Daoy (cell line): Measurements from ENCODE around the gene KCNH1. TPM values are rescaled to one million over a fixed set of nuclear protein-coding genes. Genes with fewer than 3 reads are reported as not detected.
"Not testable (repeated sequence)": the region's sequence is repeated elsewhere in the genome, so short reads cannot be mapped to it uniquely, and the experiment has no call there.

ENCODE experiments used
- DNase-seq: peaks from one replicate; pipeline ENCODE4 v3.0.0-alpha.2; 2015; ENCODE audit warnings: low read depth
- total RNA-seq: library from RNA; depleted of rRNA; stranded (reverse); fragments of >200 nt; shearing (Covaris generic); gene quantifications from 2 replicates; pipeline ENCODE4 v1.2.3, GENCODE V29; 2014

Gene KCNH1
- total RNA-seq, 1 experiment from 2014 or later = 2.9 TPM

- DNase-seq = no peak
Observed at GRCh38 chr1:211007830-211008229, 126.1 kb downstream of the KCNH1 start.

DNA sequence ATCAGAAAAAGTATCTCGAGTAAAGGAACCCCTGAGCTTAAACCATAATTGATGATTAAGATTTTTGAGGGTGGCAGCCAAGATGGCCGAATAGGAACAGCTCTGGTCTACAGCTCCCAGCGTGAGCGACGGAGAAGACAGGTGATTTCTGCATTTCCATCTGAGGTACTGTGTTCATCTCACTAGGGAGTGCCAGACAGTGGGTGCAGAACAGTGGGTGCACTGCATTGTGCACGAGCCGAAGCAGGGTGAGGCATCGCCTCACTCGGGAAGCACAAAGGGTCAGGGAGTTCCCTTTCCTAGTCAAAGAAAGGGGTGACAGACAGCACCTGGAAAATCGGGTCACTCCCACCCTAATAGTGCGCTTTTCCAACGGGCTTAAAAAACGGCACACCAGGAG, 138.0 kb downstream of the KCNH1 start:
- not testable (repeated sequence) for DNase-seq

GRCh38 chr1:210992837-210993236, 141.1 kb downstream of the KCNH1 start:
- DNase-seq = no peak

- DNase-seq = no peak
Observed at GRCh38 chr1:210989905-210990304, 144.0 kb downstream of the KCNH1 start.

- no peak for DNase-seq
Observed at GRCh38 chr1:210981490-210981889, 152.5 kb downstream of the KCNH1 start.

DNA sequence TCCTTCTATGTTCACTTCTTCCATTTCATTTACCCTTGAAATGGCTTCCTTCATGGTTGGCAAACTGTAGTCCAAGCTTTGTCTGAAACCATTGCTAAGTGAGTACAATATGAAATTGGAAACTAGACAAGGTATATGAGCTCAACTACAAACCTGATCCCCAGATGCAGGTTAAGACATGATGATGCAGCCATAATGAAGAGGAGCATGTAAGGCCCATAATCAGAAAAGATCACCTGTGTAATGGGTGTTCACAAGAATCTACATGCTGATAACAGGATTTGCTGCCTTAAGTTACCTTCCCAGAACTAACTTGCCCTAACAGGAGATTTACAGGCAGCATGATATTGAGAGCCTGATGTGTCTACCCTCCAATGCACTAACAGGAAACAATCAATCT, 153.9 kb downstream of the KCNH1 start:
- DNase-seq = no peak

- DNase-seq = no peak
Observed at GRCh38 chr1:210978974-210979354, 155.0 kb downstream of the KCNH1 start.

- DNase-seq = no peak
Observed at GRCh38 chr1:210978316-210978973, 155.5 kb downstream of the KCNH1 start.

GRCh38 chr1:210951279-210951678, 182.7 kb downstream of the KCNH1 start:
- DNase-seq = no peak

GRCh38 chr1:210949940-210950546, 183.9 kb downstream of the KCNH1 start:
- peak; percentile 63 for DNase-seq

- DNase-seq = no peak
Observed at GRCh38 chr1:210949489-210949888, 184.5 kb downstream of the KCNH1 start.

DNA sequence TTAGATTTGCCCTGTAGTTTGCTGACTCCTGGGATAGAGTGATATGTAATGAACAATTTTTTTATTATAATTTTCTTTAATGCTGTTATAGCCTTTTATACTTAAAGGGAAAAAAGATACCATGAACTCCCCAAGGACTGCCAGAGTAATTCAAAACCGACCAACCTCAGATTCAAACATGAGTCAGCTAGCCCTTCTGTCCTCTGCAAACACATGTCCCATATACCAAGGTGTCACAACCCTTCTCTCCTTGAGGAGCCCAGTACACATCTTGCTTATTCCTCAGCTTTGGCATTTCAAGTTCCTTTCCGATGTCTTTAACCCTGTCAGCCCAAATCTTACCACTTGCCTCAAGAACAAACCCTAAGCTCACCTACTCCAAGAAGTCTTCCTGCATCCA, 184.9 kb downstream of the KCNH1 start:
- peak; percentile 17 for DNase-seq

GRCh38 chr1:210944252-210944651, 189.7 kb downstream of the KCNH1 start:
- no peak for DNase-seq

GRCh38 chr1:210942513-210942912, 191.4 kb downstream of the KCNH1 start:
- no peak for DNase-seq

DNA sequence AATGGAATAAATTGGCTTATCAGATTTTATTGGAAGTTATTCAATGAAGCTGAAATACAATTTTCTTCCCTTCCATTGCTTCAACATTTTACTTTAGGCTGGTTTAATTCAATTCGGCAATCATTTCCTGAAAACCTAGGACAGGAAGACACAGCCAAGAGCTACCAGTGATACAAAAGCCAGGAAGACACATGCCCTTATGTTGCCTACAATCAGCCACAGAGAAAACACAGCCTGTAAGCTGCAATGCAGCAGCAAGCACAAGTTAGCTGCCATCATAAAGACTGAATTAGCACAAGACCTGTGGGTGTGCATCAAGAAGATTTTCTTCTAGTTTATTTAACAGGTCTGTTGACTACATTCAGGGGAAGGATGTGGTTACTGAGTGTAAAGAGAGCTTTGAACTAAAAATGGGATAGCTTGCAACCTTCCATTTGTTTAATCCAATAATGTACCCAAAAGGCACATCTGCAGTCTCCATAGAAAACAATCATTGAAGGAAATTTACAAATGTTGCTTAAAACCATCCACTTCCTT, 193.8 kb downstream of the KCNH1 start:
- DNase-seq = no peak

DNA sequence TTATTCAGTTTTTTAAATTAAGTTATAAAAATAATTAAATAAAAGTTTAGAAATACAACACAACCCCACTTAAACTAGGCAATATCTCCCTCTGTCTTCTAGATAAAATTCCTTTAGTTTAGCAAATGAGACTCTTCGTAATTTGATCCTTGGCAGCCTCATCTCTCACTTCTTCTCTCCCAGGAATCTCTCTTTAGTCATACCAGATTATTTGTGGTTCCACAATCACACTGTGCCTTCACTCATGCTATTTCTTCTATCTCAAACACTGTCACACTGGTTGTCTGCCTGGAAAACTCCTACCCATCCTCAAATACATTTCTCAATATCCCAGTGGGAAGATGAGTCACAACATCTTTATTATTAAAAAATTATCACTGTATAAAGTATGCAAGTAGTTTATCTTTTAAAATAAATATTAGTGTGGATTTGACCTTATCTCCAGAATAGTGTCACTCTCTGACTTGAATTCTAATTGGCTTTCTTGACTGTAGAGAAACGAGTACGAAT, 195.5 kb downstream of the KCNH1 start:
- peak; percentile 9 for DNase-seq

- peak; percentile 17 for DNase-seq
Observed at GRCh38 chr1:210937846-210938245, 196.1 kb downstream of the KCNH1 start.

DNA sequence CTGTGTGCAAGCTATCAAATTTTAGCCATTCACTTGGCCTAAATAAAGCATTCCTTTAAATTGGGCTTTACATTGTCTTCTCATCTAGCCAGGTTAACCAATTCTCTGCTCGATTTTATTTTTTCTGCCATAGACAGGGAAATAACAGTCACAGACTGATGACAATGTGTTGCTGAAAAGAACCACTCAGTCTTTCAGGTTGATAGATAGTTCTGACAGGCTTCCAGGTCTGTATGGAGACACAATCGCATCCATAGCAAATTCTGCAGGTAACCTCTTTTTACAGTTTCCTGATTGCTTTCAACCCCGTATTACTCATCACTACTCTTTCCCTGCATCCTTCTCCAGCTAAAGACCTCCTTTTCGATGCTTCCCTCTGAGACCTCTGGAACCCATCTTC, 198.0 kb downstream of the KCNH1 start:
- no peak for DNase-seq

- DNase-seq = no peak
Observed at GRCh38 chr1:210932104-210932503, 201.8 kb downstream of the KCNH1 start.

- no peak for DNase-seq
Observed at GRCh38 chr1:210922666-210923065, 211.3 kb downstream of the KCNH1 start.

DNA sequence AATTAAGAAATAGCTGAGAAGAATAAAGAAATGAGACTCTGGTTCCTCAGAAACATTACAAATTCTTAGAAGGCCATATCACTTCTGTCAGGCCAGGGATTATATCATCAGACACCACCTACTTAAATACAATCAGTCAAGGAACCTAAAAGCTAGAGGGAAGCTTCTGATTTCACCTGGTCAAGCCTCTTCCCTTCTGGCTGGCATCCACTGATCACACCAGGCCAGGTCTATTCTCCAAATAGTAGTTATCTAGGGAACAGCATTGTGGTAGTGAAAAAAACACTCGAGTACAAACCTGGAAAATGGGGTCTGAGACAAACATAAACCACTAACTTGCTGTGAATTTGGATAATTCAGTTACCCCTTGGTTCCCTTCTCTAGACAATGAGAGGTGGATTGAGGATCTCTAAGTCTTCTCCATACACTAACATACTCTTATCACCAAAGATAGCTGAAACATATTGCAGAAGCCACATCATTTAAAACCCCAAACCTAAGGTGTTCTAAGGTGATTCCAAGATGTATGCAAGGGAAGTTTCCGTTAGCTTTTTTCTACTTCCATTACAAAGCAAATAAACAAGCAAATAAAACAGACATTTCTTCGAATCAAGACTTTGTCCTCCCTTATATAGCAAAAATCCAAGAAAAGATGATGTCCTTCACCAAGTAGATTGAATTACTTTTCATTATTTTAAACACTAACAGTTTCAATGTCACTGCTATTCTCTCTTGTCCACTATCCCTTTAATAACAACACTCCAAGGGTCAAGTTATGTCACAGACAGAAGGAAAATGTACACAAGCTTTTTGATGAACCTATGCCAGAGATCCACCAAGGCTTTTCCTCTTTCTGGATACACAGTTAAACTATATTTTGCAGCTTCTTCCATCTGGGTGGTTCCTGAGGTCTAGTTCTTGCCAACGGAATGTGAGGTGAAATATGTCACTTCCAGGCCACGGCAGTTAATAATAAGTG, 212.9 kb downstream of the KCNH1 start:
- no peak for DNase-seq

DNA sequence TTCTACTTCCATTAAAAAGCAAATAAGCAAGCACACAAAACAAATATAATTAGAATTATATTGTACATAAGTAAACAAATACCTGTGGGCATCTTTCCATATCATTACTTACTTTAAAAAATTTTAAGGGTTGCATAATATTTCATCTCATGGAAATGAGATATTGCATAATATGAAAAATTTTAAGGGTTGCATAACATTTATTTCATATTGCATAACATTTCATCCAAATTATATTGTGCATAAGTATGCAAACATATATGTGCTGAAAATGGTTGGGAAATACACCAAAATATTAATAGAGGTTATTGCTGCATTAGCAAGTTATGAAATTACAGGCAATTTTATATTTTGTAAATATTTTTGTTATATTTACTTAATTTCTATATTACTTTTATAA, 213.7 kb downstream of the KCNH1 start:
- no peak for DNase-seq
